Lung (tissue), 12 donors: Measurements from ENCODE around the gene HAPLN2. TPM values are rescaled to one million over a fixed set of nuclear protein-coding genes. Genes with fewer than 3 reads are reported as not detected.

Source experiments
- ATAC-seq: fragments of 200-7000 bp; cut with Tn5 transposase; one replicate; pipeline ENCODE4 v1.9.1; 2020; ENCODE audit warnings: moderate number of reproducible peaks; ENCODE audit not compliant: insufficient read depth, low FRiP score
- DNase-seq, 3 donors: peaks; one replicate each; pipeline ENCODE4 v3.0.0-alpha.2; 2013 to 2017
- H3K27ac ChIP-seq, 2 donors: one replicate each; pipeline ENCODE4 v1.5.1; 2013; ENCODE audit warnings: mild to moderate bottlenecking in 2 of 2, moderate library complexity in 2 of 2, control low read depth in 1 of 2, inconsistent platforms in 1 of 2, low read depth in 1 of 2, low read length in 1 of 2
- H3K27me3 ChIP-seq, 3 donors: one replicate each; pipeline ENCODE4 v1.5.1; 2013; ENCODE audit warnings: low read length in 2 of 3; ENCODE audit not compliant: control insufficient read depth in 3 of 3, insufficient read depth in 3 of 3
- H3K36me3 ChIP-seq, 4 donors: one replicate each; pipeline ENCODE4 v1.5.1; 2013; ENCODE audit warnings: low read length in 4 of 4, mild to moderate bottlenecking in 1 of 4, moderate library complexity in 1 of 4; ENCODE audit not compliant: control insufficient read depth in 4 of 4, insufficient read depth in 4 of 4
- H3K4me1 ChIP-seq, 5 donors: one replicate each; pipeline ENCODE4 v1.5.1; 2013; ENCODE audit warnings: low read length in 5 of 5, mild to moderate bottlenecking in 2 of 5, moderate library complexity in 1 of 5; ENCODE audit not compliant: control insufficient read depth in 5 of 5, insufficient read depth in 5 of 5
- H3K4me3 ChIP-seq: one replicate; pipeline ENCODE4 v1.5.1; 2013; ENCODE audit warnings: mild to moderate bottlenecking, control low read depth, moderate library complexity
- H3K9ac ChIP-seq, 2 donors: one replicate each; pipeline ENCODE4 v1.5.1; 2013; ENCODE audit warnings: low read length in 2 of 2, control low read depth in 1 of 2; ENCODE audit not compliant: insufficient read depth in 1 of 2
- H3K9me3 ChIP-seq, 4 donors: one replicate each; pipeline ENCODE4 v1.5.1; 2013; ENCODE audit warnings: low read length in 3 of 4, mild to moderate bottlenecking in 1 of 4, moderate library complexity in 1 of 4; ENCODE audit not compliant: control insufficient read depth in 4 of 4, insufficient read depth in 3 of 4
- WGBS, 2 donors: extraction: QIAGEN DNeasy Blood & Tissue Kit; methylation state at CpG; one replicate each; pipeline ENCODE4 v1.1.7; 2013; 5-methylcytosine and 5-hydroxymethylcytosine counted together
- polyA plus RNA-seq, 2 donors: library from polyadenylated mRNA; stranded (reverse); fragments of 200-250 nt; gene quantifications; one replicate each; pipeline ENCODE4 v1.2.1, GENCODE V29; 2013
- total RNA-seq, 2 donors: library from RNA; depleted of rRNA in 1 of 2; stranded (reverse); fragments of >200 nt in 1 of 2; gene quantifications; one replicate each; pipeline ENCODE4 v1.2.1, GENCODE V29; 2014 to 2021
- TF ChIP-seq, protein P1 (sequence below): IDR thresholded peaks from 2 replicates; pipeline ENCODE4 v1.5.1; 2012; ENCODE audit warnings: mild to moderate bottlenecking; ENCODE audit errors: control extremely low read depth, extremely low read depth
- donor health status: control.
- donor health status: control.
- donor health status: Bipolar disorder and iron deficiency.
- donor health status: healthy.
- donor health status: DM: yes; HTN: yes; CAD: no.

HAPLN2 gene
- total and polyA plus RNA-seq, 4 donors = 0.18 to 0.31 (median 0.24) TPM; not detected in 1

DNA sequence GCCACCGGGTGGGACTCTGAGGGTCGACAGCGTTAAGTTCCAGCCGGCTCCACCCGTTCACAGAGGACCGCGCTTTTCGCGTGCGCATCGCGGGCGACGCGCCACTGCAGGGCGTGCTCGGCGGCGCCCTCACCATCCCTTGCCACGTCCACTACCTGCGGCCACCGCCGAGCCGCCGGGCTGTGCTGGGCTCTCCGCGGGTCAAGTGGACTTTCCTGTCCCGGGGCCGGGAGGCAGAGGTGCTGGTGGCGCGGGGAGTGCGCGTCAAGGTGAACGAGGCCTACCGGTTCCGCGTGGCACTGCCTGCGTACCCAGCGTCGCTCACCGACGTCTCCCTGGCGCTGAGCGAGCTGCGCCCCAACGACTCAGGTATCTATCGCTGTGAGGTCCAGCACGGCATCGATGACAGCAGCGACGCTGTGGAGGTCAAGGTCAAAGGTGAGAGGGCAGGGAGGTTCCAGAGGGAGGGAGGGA is 27.6 kb downstream of the HAPLN2 start:
- peaks cover 0 to 2% (median 0%) of the 10 kb centered on the region in 4 donors for H3K9me3 ChIP-seq
- peaks cover 0 to 4% (median 0%) of the 10 kb centered on the region in 5 donors for H3K4me1 ChIP-seq
- no peak overlapping the region for H3K4me3 ChIP-seq
- no peak overlapping the region for H3K27ac ChIP-seq
- ATAC-seq = no peak
- TF ChIP-seq, protein P1, sequence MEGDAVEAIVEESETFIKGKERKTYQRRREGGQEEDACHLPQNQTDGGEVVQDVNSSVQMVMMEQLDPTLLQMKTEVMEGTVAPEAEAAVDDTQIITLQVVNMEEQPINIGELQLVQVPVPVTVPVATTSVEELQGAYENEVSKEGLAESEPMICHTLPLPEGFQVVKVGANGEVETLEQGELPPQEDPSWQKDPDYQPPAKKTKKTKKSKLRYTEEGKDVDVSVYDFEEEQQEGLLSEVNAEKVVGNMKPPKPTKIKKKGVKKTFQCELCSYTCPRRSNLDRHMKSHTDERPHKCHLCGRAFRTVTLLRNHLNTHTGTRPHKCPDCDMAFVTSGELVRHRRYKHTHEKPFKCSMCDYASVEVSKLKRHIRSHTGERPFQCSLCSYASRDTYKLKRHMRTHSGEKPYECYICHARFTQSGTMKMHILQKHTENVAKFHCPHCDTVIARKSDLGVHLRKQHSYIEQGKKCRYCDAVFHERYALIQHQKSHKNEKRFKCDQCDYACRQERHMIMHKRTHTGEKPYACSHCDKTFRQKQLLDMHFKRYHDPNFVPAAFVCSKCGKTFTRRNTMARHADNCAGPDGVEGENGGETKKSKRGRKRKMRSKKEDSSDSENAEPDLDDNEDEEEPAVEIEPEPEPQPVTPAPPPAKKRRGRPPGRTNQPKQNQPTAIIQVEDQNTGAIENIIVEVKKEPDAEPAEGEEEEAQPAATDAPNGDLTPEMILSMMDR = no peak
- no peaks in the 10 kb centered on the region for H3K36me3 ChIP-seq
- WGBS, 2 donors = 9 to 13% methylated on average over 49 to 51 of the region's 51 CpGs
- H3K9ac ChIP-seq = no peak overlapping the region
- no peak for DNase-seq
- H3K27me3 ChIP-seq = peaks cover 10 to 79% (median 49%) of the 10 kb centered on the region in 3 donors

DNA sequence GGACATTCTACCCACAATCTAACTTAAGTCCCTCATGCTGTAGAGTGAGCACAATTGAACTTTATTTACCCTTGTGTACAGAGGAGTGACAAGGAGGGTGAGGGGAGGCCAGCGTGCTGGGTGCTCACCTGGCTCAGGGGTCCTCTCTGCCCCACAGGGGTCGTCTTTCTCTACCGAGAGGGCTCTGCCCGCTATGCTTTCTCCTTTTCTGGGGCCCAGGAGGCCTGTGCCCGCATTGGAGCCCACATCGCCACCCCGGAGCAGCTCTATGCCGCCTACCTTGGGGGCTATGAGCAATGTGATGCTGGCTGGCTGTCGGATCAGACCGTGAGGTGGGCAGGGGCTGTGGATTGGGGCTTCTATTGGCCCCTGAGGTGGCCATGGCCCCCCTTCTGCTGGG is 28.1 kb downstream of the HAPLN2 start:
- Histone ChIP-seq H3K36me3 (no peaks in the 10 kb centered on the region), H3K27me3 (peaks cover 10 to 76% (median 47%) of the 10 kb centered on the region in 3 donors), H3K9ac (no peak overlapping the region), H3K4me1 (peaks cover 0 to under 1% (median 0%) of the 10 kb centered on the region in 5 donors), H3K27ac (no peak overlapping the region), H3K9me3 (peaks cover 0 to 2% (median 0%) of the 10 kb centered on the region in 4 donors), H3K4me3 (no peak overlapping the region)
- ATAC-seq = no peak
- WGBS, 2 donors = 69 to 79% methylated on average over 10 of the region's 10 CpGs
- peak in 1 of 3 donors; percentile 4 for DNase-seq
- TF ChIP-seq, protein P1 = no peak

DNA sequence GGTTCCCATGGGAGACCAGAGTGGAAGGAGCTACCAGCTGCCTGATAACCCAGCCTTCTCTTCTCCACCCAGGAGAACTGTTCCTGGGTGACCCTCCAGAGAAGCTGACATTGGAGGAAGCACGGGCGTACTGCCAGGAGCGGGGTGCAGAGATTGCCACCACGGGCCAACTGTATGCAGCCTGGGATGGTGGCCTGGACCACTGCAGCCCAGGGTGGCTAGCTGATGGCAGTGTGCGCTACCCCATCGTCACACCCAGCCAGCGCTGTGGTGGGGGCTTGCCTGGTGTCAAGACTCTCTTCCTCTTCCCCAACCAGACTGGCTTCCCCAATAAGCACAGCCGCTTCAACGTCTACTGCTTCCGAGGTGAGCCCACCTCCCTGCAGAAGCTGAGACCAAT is 29.3 kb downstream of the HAPLN2 start:
- TF ChIP-seq, protein P1 = no peak
- H3K27ac ChIP-seq = no peak overlapping the region
- ATAC-seq (no peak), DNase-seq (no peak)
- no peaks in the 10 kb centered on the region for H3K36me3 ChIP-seq
- H3K4me3 ChIP-seq = no peak overlapping the region
- 76 to 81% methylated on average over 10 of the region's 10 CpGs for WGBS, 2 donors
- H3K9ac ChIP-seq = no peak overlapping the region
- H3K27me3 ChIP-seq = peaks cover 10 to 64% (median 36%) of the 10 kb centered on the region in 3 donors
- H3K9me3 ChIP-seq = peaks cover 0 to 2% (median 0%) of the 10 kb centered on the region in 4 donors
- no peaks in the 10 kb centered on the region for H3K4me1 ChIP-seq

DNA sequence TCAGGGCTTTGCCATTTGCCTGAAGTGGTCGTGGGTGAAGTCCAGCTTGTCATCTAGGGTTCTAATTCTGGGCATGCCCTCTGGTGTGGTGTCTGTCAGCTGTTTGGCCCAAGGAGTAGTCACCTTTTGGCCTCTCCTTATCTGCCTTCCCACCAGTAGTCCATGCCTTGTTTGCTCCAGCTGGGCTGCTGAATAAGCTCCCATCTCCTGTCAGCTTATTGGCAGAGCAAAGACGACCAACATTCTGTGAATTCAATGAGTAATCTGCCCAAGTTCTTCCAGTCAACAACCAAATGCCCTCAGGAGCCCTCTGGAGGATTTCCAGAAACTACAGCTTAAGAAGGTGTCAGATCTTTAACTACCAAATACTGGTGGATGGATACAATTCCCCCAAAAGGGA is 29.7 kb downstream of the HAPLN2 start:
- DNase-seq (peak in 1 of 3 donors; percentile 9), ATAC-seq (no peak)
- Histone ChIP-seq H3K36me3 (no peaks in the 10 kb centered on the region), H3K4me3 (no peak overlapping the region), H3K27ac (no peak overlapping the region), H3K4me1 (no peaks in the 10 kb centered on the region), H3K27me3 (peaks cover 10 to 64% (median 33%) of the 10 kb centered on the region in 3 donors), H3K9me3 (peaks cover 0 to 2% (median 0%) of the 10 kb centered on the region in 4 donors), H3K9ac (no peak overlapping the region)
- 16 to 23% methylated on average over 2 of the region's 2 CpGs for whole genome bisulfite sequencing, 2 donors
- TF ChIP-seq, protein P1 = no peak
